Mammary epithelial cell (primary cell): ENCODE results near the gene TRIM46.

Experiments
- CTCF ChIP-seq, 2 donors: IDR thresholded peaks in 1 of 2; conservative IDR thresholded peaks in 1 of 2; 2 replicates each; pipeline ENCODE4 v1.5.1; 2011 to 2012; ENCODE audit warnings: inconsistent platforms in 2 of 2, low read length in 2 of 2, mild to moderate bottlenecking in 2 of 2, control low read depth in 1 of 2, low read depth in 1 of 2; ENCODE audit not compliant: insufficient read depth in 1 of 2; ENCODE audit errors: extremely low read depth in 1 of 2
- EZH2 ChIP-seq: IDR thresholded peaks from 2 replicates; pipeline ENCODE4 v1.6.1; 2012; ENCODE audit warnings: low read length, inconsistent platforms, borderline replicate concordance

DNA sequence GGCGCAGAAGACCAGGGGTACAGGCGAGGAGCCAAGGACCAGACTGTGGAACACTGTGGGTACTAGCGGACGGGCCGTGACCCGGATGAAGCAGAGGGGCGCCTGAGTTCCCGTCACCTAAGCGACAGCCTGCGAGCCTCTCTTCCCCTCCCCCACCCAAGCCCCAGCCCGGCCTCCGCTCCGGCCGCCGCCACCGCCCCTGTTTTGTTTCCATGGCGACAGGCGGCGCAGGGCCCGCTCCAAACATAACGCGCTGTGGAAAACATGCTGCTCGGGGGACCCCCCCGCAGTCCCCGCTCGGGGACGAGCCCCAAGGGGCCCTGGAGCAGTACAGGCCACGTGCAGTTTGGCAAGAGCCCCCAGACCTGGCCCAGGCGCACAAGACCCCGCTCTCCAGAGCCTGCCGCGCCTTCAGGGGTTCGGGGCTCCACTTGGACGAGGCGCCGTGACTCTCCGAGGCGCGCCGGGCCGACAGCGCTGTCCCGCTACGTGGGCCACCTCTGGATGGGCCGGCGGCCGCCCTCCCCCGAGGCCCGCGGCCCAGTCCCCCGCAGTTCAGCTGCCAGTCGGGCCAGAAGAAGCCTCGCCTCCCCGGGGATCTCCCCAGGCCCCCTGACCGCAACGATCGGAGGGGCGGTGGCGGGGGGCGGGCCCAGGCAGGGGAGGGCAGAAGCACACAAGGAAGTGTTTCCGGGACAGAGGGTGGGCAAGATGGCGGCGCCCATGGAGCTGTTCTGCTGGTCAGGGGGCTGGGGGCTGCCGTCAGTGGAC lies 35.1 kb downstream of the TRIM46 start, which contains the start of gene MTX1:
- no peak for TF ChIP-seq CTCF (conservative IDR thresholded peaks at IDR 0.05 in 1 of 2, IDR thresholded peaks at IDR 0.05 in 1 of 2; ENCODE audit: extremely low read depth in 1 of 2, insufficient read depth in 1 of 2, low read depth in 1 of 2, low read length in 2 of 2)
- no peak for TF ChIP-seq EZH2
